Hypothalamus (tissue), 51 donors: Measurements from ENCODE around the gene ERC2.
"Not testable (repeated sequence)": the region's sequence is repeated elsewhere in the genome, so short reads cannot be mapped to it uniquely, and the experiment has no call there.

Experiments
- DNase-seq, 51 donors: peaks; one replicate each; lab custom pipeline; 2025; lab: John Stamatoyannopoulos, UW

Gene ERC2

DNA sequence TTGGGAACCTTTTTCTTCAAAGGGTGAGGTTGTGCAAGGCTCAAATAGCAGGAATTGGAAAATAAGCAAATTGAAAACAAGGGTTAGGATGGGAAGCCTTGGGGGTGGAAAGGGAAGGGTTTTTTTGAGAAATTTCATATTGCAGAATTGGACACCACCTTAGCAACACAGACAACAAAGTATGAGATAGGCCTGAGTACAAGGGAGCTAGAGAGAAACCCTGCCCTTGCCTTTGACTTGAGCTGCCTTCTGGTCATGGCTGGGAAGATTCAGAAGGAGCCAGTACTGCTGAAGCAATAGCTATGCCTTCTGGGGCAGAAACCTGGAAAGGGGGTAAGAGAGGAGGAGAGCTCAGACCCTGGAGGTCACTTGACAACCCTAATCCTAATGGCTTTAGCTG, 445.6 kb downstream of the ERC2 start:
- DNase-seq = no peak

DNA sequence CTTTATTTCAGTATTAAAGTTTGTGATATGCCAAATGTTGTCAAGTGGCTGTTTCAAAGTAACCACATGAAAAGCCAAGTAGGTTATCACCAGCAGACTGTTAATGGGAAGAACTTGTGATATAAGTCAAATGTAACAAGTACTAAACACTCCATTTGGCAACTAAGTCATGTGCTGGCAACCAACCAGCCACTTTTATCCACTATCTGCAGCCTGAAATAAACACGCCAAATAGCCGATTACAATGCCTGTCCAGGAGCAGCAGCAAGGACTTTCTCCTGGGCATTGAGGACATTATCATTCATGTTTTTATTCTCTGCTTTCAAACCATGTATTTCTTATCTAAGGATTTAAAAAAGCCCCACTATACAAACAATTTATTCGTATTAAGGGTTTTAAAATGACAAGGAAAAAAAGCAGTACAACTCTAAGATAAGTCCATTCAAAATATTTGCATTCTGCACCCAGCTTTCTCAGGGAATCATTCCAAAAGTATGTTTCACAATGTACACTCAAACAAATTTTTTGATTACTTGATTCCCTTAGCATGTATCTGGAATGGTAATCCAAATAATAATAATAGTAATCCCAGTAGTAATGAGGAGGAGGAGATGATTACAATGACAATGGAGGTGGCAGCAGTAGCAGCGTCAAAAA, 448.6 kb downstream of the ERC2 start:
- DNase-seq = no peak

- DNase-seq = not testable (repeated sequence)
These were observed 452.9 kb downstream of the ERC2 start for GRCh38 chr3:56015374-56015773.

DNA sequence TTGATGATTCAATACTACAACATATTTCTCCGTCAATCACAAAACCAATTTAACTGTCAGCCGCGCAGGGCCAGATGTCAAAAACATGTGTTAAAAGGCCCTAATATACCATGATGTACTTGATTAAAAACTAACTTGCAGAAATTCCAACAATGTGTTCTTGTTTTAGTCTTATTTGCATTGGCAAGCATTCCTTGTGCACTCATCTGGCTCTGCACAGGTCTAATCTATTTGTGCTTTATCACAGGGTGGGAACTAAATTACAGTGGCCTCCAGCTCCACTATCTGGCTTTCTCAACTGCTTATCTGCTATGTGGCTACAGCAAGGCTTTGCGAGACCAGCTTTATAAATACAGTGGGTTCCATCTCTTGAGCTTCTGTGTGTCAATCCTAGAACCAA, 455.5 kb downstream of the ERC2 start:
- no peak for DNase-seq

DNA sequence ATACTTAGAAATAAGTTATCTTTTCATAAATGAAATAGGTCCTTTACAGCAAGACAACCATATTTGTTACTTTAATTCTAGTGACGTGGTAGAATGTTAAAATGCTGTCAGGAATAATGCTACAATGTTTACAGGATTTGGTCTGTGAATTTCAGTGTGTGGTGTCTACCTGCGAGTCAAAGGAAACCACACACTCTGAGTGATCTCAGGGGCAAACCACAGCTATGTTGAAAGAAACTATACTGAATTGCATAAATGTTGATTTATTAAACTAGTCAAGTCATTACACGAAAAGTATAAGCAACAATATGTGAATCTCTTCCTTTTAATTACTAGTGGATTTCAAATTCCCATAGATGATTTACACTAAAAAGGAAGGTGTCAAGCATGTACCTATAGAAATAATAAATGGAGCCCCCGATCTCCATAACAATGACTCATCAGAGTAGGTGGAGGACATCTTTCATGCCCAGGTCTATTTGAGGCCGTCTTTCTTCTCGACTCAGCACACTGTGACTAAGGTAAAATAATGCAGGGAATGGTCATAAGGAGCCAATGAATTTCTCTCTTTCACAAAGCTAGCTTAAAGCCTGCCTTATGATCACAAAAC, 463.0 kb downstream of the ERC2 start:
- DNase-seq = no peak

DNA sequence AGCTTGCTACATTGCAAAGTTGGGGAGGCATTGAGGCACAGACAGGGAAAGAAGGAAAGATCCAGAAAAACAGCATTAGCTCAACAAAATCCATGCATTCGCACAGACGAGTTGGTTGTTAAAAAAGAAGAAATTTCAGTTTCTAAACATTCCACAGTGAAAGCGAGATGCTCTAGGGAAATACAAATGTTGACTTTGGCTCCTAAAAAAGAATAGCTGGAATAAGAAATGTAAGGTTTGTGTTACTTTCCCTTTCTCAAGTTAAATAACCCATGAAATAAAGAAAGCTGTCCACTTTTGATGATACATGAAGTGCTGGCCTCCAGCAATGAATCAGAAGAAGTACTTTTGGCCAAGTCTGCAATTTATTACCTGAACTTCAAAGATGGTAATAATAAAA, 465.1 kb downstream of the ERC2 start:
- no peak for DNase-seq

DNA sequence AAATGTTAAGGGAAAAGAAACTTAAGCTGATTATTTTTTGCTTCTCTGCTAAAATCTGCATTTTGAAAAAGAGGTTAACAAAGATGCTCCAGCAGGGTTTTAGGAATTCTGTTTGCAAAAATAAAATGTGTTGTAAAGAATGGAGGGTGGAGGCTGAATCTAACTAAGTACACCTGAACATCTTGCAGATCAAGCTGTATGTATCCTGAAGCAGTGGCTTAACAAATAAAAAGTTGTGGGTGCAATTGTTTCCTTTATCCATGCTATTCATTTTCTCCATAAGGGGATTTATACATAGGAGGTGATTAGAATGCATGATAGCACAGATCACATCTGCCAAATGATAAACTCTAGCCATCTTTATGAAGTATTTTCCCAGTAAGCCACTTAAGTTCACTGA, 466.3 kb downstream of the ERC2 start:
- no peak for DNase-seq

GRCh38 chr3:56001537-56001936, 466.7 kb downstream of the ERC2 start:
- DNase-seq = no peak

DNA sequence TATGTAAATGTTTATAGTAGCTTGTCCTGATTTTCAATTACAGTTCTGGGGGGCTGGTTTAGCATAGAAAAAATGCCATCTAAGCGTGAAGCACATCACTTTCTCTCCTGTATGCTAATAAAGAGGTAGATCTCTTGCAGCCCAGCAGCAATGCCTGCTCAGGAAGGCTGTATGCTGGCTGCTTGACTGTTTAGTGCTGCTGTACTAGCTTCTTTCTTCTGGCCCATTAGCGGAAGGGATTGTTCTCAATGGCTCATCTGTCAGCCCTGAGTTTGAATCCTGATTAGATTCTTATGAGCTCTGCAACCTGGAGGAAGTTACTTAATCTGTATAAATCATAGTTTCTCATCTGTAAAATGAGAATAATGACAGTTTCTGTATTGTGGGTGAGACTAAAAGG, 478.9 kb downstream of the ERC2 start:
- DNase-seq = no peak

- no peak for DNase-seq
These were observed 479.4 kb downstream of the ERC2 start for GRCh38 chr3:55988905-55989304.

GRCh38 chr3:55984626-55985025, 483.6 kb downstream of the ERC2 start:
- DNase-seq = no peak

DNA sequence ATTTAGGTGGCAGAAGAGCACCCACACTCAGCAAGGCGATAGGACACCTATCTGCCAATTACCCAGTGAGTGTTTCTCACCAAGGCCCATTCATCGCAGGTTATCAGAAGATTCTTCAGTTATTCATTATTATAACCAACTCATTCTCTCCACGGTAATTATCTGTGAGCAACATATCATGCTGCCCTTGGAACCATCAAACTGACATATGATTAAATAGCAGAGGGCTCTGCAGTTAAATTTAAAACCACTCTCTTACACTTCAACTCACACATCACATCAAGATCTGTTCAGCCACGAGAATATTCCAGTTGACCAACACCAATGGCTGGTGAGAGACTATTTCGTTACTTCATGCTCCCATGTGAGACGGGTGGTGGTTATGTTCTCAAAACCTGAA, 489.3 kb downstream of the ERC2 start:
- DNase-seq = no peak

DNA sequence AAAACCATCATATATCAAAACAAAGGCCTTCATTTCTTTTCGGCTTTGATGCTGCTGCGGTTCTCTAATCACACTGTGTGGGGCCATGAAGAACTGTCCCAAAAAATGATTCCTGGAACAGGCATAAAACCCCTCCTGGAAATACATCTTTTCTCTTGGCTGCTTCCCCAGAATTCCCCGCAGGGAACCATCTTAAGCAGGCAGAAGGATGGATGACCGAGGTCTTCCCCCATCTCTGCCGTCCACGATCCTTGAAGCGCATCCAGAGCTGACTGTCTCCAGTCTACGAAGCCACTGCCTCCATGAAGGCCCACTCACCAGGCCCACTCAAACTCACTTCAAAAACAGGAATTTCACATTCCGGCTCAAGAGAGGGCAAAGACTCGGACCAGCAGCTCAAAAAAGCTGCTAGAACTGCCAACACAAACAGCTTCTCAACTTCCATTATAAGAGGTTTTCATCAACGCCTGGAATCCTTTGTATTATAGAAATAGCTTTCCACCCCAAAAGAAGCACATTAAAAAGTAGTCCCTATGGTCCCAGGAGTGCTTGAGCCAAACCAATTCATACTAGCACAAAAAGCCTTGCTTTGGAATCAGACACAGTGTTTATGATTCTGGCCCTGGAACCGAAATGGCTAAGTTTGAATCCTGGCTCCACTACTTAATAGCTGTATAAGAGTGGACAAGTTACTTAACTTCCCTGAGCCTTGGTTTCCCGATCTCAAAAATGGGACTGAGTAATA, 493.7 kb downstream of the ERC2 start:
- DNase-seq = no peak

DNA sequence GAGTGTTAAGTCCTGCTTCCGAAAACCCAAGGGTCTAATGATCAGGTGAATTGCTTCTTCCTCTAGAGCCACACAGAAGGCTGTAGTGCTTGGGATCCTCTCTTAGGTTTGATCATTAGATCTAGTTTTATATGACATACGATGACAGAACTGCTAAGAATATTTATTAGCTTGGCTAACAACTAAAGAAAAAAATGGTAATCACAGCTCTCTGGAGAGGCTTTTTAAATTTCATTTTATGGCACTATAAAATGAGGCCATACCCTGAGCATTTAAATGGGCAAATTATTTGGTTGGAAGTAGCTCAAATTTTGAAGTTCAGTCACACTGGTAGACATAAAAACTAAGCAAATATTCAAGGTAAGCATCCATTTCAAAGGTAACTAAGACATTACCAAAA, 498.6 kb downstream of the ERC2 start:
- DNase-seq = no peak

DNA sequence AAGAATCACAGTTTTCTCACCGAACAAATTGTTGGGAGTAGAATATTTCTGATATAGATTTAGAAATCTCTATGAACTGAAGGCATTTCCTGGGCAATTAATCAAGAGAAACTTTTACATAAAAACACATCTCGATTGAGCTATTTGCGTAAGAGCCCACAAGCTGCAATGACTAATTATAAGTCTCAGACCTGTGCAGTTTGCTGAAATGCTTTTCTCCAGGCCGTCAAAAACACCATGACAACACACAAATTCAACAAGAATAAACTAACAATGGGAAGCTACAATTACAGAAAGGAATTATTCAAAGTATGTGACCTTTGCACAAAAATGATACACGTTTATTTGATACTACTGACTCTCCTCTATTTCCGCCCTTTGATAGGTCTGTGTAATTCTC, 499.9 kb downstream of the ERC2 start:
- no peak for DNase-seq

- DNase-seq = no peak
These were observed 501.7 kb downstream of the ERC2 start for GRCh38 chr3:55966566-55966965.

- DNase-seq = no peak
These were observed 502.5 kb downstream of the ERC2 start for GRCh38 chr3:55965776-55966175.

GRCh38 chr3:55964491-55964985, 503.7 kb downstream of the ERC2 start:
- peak in 3 of 51 donors; percentile 1 to 4 (median 1) for DNase-seq

DNA sequence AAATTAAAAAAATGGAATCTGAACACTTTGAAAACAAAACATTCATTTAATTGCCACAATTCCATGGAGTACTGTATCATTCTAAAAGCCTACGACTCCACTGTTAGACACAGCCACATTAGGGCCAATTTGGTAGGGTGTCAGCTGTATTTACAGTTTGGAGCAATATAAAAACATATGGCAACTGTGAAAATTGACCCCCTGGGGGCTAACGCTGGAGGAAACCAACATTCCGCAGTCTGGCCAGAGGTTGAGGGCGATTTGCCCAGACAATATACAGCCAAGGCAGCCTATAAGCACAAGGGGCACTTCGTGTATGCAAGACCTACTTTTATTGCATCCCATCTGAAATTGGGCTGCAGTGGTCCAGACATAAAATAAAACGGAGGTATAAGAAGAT, 504.7 kb downstream of the ERC2 start:
- DNase-seq = no peak

DNA sequence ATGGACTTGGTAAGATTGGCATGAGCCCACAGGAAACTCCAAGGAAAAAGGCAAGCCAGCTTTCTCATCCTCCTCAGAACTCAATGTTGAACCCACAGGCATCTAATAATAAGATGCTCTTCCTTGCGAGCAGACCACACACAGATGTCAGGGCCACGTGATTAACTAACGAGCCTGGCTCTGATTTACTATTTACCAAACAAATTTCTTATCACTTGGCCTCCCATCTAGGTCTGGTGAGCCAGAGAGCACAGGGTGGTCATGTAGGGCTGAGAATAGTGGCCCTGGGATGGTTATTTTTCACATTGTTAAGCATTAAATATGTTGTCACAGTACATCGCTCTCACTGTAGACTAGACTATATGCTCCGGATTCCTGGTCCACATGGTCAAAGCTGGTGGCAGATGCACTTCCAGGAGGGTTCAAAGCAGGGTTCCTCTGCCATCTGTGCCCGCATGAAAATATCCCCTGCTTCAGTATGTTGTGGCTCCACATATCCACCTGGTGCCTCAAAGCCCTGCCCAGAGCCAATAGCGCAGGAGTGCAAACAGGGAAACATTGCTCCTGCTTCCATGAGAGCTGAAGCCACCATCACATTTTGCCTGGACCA, 508.7 kb downstream of the ERC2 start:
- no peak for DNase-seq

- DNase-seq = no peak
These were observed 509.7 kb downstream of the ERC2 start for GRCh38 chr3:55958605-55959004.
